ENCODE measurements around the gene ZNF735.
"Not testable (repeated sequence)": the region's sequence is repeated elsewhere in the genome, so short reads cannot be mapped to it uniquely, and the experiment has no call there.

Gene ZNF735

GRCh38 chr7:64206903-64207302 is at the start of gene ZNF735:
Gene ZNF735, plus strand, starts transcription at chr7:64207203. Its CDS starts 0 bp downstream, at chr7:64207203.
- FAIRE-seq: no peak

- not testable (repeated sequence) for FAIRE-seq
Observed at GRCh38 chr7:64170974-64171373, 36.0 kb upstream of the ZNF735 start.

- FAIRE-seq: no peak
Observed at GRCh38 chr7:64174328-64174727, 32.7 kb upstream of the ZNF735 start.

GRCh38 chr7:64174941-64175340 is 32.1 kb upstream of the ZNF735 start:
- FAIRE-seq: no peak

GRCh38 chr7:64180989-64181388 is 26.0 kb upstream of the ZNF735 start:
- no peak for FAIRE-seq

DNA sequence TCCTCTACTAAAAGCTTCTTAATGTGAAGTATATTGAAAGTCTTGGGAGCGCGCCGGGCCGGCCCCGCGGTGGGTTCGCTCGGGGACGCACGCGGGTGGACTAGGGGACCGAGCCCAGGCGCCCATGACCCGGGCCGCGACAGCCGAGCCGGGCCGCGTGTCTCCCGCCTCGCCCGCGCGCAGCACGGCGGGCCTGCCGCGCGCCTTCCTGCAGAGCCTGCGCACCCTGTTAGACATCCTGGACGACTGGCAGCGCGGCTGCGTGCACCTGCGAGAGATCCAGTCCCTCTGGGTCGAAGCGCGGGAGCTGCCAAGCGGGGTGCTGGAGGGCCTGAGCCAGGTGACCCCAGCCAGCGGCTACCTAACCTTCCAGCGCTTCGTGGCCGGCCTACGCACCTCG is 25.4 kb upstream of the ZNF735 start:
- FAIRE-seq: no peak

GRCh38 chr7:64182036-64182790 is 24.8 kb upstream of the ZNF735 start:
- FAIRE-seq: no peak

DNA sequence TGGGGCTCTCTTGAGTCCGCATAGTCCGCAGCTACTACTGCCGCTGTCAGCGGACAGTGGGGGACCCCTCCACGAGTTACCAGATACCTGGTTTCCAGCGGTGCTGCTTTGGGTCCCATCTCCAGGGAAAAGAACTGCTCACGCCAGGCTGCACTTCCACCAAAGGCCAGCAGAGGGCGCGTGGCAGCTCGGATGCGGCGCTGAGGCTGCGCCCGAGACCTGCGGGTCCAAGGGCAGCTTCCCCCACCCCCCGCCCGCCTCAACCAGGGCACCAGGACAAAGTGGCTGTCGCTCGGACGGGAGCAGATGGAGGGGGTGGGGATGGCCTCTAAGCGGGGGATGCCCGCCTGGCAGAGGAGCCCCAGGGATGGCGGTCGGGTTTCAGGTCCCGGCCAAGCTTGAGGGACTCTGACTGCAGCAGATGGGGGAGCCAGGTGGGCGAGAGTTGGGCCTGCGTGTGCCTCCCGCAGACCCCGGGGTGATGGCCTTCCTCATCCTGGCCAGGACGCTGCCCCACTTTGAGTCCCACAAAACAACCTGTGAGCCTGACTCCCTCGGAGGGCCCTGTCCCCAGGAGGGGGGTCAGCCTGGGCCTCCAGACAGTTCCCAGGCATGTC is 23.8 kb upstream of the ZNF735 start:
- FAIRE-seq: no peak

DNA sequence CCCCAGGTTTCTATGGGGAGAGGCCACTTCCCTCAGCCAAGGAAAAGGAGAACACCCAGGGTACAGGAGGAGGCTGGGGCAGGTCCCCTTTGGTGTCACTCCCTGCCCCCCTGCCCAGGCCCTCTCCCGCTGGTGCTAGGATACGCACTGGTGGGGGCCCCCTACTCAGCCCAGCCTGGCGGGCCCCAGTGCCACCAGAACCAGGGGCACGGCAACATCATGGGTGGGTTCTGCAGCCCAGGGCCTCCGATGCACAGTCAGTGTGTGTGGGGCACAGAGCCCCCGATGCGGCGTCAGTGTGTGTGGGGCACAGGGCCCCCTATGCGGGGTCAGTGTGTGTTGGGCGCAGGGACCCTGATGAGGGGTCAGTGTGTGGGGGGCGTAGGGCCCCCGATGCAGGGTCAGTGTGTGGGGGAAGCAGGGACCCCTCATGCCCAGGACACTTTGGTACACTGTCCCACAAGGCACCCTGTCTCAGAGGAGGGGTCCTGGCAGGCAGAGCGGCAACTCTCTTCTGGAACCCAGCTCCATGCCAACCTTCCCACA is 23.1 kb upstream of the ZNF735 start:
- FAIRE-seq: no peak

DNA sequence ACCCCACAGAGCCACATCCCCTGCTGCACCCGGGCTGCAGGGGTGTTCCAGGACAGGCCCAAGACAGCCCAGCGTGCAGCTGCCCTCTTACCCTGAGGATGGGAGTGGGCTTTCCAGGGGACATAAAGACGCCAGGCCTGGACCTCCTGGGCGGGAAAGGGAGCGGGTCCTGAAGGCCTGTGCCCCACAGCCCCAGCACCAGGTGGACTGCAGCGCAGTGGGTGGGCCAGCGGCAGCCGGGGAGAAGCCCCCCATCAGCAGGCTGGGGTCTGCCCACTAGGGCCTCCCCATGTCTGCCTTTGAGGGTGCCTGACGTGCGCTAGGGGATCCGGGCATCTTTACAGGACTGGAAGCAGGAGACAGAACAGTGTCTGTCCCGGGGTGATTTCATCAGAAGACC is 22.6 kb upstream of the ZNF735 start:
- FAIRE-seq: no peak

GRCh38 chr7:64187408-64187807 is 19.6 kb upstream of the ZNF735 start:
- no peak for FAIRE-seq

DNA sequence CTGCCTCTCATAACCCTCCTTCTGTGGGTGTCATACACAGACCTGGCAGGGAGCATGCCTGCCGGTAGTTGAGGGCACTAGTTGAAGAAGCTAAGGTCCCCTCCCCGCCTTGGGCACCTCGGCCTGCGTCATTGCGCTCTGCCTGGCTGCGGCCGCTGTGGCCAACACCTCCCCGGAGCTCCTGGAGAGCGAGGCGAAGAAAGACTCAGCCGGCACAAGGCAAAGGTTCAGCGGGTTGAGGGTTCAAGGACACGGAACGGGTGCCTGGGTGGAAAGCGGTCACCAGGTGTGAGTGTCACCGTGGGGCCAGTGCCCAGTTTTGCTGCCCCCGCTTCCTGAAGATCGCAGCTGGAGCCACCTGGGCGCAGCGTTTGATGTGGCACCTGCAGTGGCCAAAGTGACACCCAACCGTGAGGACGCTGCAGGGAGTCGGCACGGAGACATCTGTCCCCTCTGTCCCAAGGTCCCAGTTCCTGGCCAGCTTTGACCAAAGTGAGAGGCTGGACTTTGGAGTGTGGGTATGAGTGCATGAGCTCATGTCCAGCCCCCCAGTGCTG is 14.8 kb upstream of the ZNF735 start:
- no peak for FAIRE-seq

DNA sequence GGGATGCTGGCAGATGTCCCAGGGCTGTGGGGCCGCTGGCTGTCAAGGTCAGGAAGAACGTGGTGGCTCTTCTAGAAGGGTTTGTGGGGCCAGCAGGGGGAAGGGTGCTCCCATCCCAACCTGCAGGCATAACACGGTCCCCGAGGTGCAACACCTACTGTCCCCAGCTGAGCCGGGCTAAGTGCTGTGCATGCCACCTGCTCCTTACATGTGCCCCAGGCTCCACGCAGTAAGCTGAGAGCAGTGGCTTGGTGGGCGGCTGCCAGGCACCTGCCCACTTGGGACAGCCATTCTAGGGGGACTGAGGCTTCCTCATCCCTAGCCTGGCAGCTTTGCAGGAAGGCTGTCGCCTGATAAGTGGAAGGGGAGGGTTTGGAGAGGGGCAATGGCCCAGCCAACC is 14.2 kb upstream of the ZNF735 start:
- FAIRE-seq: no peak

DNA sequence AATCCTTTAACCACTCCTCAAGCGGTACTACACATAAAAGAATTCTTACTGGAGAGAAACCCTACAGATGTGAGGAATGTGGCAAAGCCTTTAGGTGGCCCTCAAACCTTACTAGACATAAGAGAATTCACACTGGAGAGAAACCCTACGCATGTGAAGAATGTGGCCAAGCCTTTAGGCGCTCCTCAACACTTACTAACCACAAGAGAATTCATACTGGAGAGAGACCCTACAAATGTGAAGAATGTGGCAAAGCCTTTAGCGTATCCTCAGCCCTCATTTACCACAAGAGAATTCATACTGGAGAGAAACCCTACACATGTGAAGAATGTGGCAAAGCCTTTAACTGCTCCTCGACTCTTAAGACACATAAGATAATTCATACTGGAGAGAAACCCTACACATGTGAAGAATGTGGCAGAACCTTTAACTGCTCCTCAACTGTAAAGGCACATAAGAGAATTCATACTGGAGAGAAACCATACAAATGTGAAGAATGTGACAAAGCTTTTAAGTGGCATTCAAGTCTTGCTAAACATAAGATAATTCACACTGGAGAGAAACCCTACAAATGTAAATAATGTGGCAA is 12.8 kb downstream of the ZNF735 start:
- FAIRE-seq: not testable (repeated sequence)

GRCh38 chr7:64223366-64223765 is 16.4 kb downstream of the ZNF735 start:
- FAIRE-seq: no peak

DNA sequence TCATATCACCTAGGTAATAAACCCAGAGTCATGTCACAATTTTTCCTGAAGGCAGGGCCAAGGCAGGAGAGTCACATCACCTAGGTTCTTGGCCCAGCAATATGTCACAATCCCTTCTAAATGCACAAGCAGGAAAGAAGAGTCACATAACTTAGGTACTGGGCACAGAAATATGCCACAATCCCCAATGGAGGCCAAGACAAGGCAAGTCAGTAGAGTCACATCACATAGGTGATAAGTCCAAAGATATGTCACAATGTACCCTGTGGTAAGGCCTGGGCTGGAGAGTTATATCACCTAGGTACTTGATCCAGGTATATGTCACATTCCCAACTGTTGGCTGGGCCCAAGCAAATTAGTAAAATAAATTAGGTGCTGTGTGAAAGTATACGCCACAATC is 21.2 kb downstream of the ZNF735 start, which contains the start of gene ZNF679:
ZNF679 (plus strand) TSS at position 301 of the 400 bp plus-strand sequence. CDS start 20,644 bp downstream, outside the sequence.
- FAIRE-seq: not testable (repeated sequence)

DNA sequence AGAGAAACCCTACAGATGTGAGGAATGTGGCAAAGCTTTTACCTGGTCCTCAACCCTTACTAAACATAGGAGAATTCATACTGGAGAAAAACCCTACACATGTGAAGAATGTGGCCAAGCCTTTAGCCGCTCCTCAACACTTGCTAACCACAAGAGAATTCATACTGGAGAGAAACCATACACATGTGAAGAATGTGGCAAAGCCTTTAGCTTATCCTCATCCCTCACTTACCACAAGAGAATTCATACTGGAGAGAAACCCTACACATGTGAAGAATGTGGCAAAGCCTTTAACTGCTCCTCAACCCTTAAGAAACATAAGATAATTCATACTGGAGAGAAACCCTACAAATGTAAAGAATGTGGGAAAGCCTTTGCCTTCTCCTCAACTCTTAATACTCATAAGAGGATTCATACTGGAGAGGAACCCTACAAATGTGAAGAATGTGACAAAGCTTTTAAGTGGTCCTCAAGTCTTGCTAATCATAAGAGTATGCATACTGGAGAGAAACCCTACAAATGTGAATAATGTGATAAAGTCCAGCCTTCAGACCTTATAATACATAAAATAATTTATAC is 59.4 kb downstream of the ZNF735 start:
- no peak for FAIRE-seq

Data from endometrium (tissue), 2 donors.